H1 (cell line): ENCODE data around the gene TOMM22. TPM values are rescaled to one million over a fixed set of nuclear protein-coding genes. Genes with fewer than 3 reads are reported as not detected.
A peak's percentile ranks its signal among the peaks of the same experiment; 100 is the strongest.

Source experiments
- CTCF ChIA-PET: fragments of 300-600 bp; sonication (Branson Sonifier 250); formaldehyde crosslinking; loops from one replicate; lab custom pipeline; 2021; ENCODE audit not compliant: partially characterized antibody; lab: Charles Lee
- POLR2A ChIA-PET: fragments of 300-600 bp; sonication (Branson Sonifier 250); formaldehyde crosslinking; loops from one replicate; lab custom pipeline; 2021; ENCODE audit warnings: inconsistent platforms; ENCODE audit not compliant: partially characterized antibody; lab: Charles Lee
- DNase-seq, 2 experiments: peaks; one replicate each; pipeline versions ENCODE4 v3.0.0 to v3.0.0-alpha.2; 2010 to 2022; ENCODE audit warnings: low spot score in 2 of 2, low read depth in 1 of 2, mixed read lengths in 1 of 2
- FAIRE-seq: peaks from 2 replicates; lab custom pipeline; 2011; peaks lifted over from hg19 to GRCh38; lab: Jason Lieb, UNC
- H2AFZ ChIP-seq: 2 replicates; pipeline ENCODE4 v1.8.1; 2012; ENCODE audit warnings: low read length, inconsistent platforms
- H2AK5ac ChIP-seq: 2 replicates; pipeline ENCODE4 v1.6.1; 2013; ENCODE audit warnings: low read depth, low read length
- H2BK120ac ChIP-seq: replicated peaks from 2 replicates; pipeline ENCODE3; 2013; ENCODE audit warnings: low read depth, low read length, inconsistent platforms
- H2BK12ac ChIP-seq: 2 replicates; pipeline ENCODE4 v1.6.1; 2013; ENCODE audit warnings: low read depth, low read length
- H2BK15ac ChIP-seq: 2 replicates; pipeline ENCODE4 v1.6.1; 2013; ENCODE audit warnings: low read length
- H2BK20ac ChIP-seq: 2 replicates; pipeline ENCODE4 v1.6.1; 2013; ENCODE audit warnings: low read length
- H2BK5ac ChIP-seq: 2 replicates; pipeline ENCODE4 v1.6.1; 2013; ENCODE audit warnings: low read depth, low read length
- H3K14ac ChIP-seq: 2 replicates; pipeline ENCODE4 v1.6.1; 2013; ENCODE audit warnings: inconsistent platforms; ENCODE audit not compliant: insufficient read length
- H3K18ac ChIP-seq: 2 replicates; pipeline ENCODE4 v1.6.1; 2013; ENCODE audit warnings: low read length; ENCODE audit errors: extremely low read depth
- H3K23ac ChIP-seq: 2 replicates; pipeline ENCODE4 v1.6.1; 2013; ENCODE audit warnings: inconsistent platforms; ENCODE audit not compliant: insufficient read length
- H3K23me2 ChIP-seq: 2 replicates; pipeline ENCODE4 v1.6.1; 2013; ENCODE audit warnings: low read depth, low read length
- H3K27ac ChIP-seq: 2 replicates; pipeline ENCODE4 v1.6.1; 2011; ENCODE audit warnings: low read depth, low read length, inconsistent platforms
- H3K27me3 ChIP-seq, 4 experiments: replicated peaks in 1 of 4; 1 replicate in 1 of 4; 2 replicates in 3 of 4; pipeline versions ENCODE4 v1.6.1 to v1.8.1; 2011 to 2013; ENCODE audit warnings: low read length in 3 of 4, mild to moderate bottlenecking in 3 of 4, inconsistent platforms in 2 of 4, mixed read lengths in 2 of 4, moderate library complexity in 1 of 4; ENCODE audit not compliant: control insufficient read depth in 3 of 4, insufficient read depth in 3 of 4; ENCODE audit errors: extremely low read depth in 1 of 4
- H3K36me3 ChIP-seq, 4 experiments: 2 replicates each; pipeline versions ENCODE4 v1.6.1 to v1.8.1; 2011 to 2013; ENCODE audit warnings: mild to moderate bottlenecking in 4 of 4, low read length in 3 of 4, moderate library complexity in 2 of 4, control low read depth in 1 of 4, inconsistent platforms in 1 of 4; ENCODE audit not compliant: insufficient read depth in 4 of 4, control insufficient read depth in 2 of 4
- H3K4ac ChIP-seq: replicated peaks from 2 replicates; pipeline ENCODE3; 2013; ENCODE audit warnings: low read length, low read depth, mixed read lengths, inconsistent platforms; ENCODE audit not compliant: insufficient read length
- H3K4me1 ChIP-seq, 4 experiments: replicated peaks in 1 of 4; 1 replicate in 1 of 4; 2 replicates in 3 of 4; pipeline versions ENCODE4 v1.6.1 to v1.8.1; 2011 to 2013; ENCODE audit warnings: low read length in 3 of 4, inconsistent platforms in 2 of 4, mixed read lengths in 1 of 4; ENCODE audit not compliant: insufficient read depth in 4 of 4, control insufficient read depth in 3 of 4
- H3K4me2 ChIP-seq, 2 experiments: 2 replicates each; pipeline versions ENCODE4 v1.6.1 to v1.8.1; 2011 to 2013; ENCODE audit warnings: low read depth in 2 of 2, low read length in 2 of 2, control low read depth in 1 of 2, inconsistent platforms in 1 of 2, mild to moderate bottlenecking in 1 of 2; ENCODE audit not compliant: insufficient read depth in 1 of 2
- H3K4me3 ChIP-seq, 4 experiments: fragments of 200-600, 300-600 bp in 1 of 4; sonication (generic), shearing (Covaris generic), sonication (Bioruptor Twin) in 1 of 4; 2 replicates each; pipeline versions ENCODE4 v1.5.1 to v1.8.1; 2011 to 2016; ENCODE audit warnings: low read length in 4 of 4, low read depth in 3 of 4, control low read depth in 2 of 4, inconsistent platforms in 2 of 4, mild to moderate bottlenecking in 2 of 4, mixed read lengths in 1 of 4, moderate library complexity in 1 of 4; ENCODE audit not compliant: insufficient read depth in 2 of 4; ENCODE audit errors: extremely low read depth in 1 of 4
- H3K56ac ChIP-seq: replicated peaks from 2 replicates; pipeline ENCODE3; 2013; ENCODE audit warnings: low read depth, mild to moderate bottlenecking, mixed read lengths, low read length, inconsistent platforms; ENCODE audit not compliant: insufficient read length
- H3K79me1 ChIP-seq: 2 replicates; pipeline ENCODE4 v1.6.1; 2013; ENCODE audit warnings: low read depth, low read length, control low read depth
- H3K79me2 ChIP-seq, 2 experiments: 2 replicates each; pipeline versions ENCODE4 v1.6.1 to v1.8.1; 2012 to 2013; ENCODE audit warnings: low read length in 2 of 2, mild to moderate bottlenecking in 2 of 2, inconsistent platforms in 1 of 2; ENCODE audit not compliant: insufficient read depth in 2 of 2, control insufficient read depth in 1 of 2
- H3K9ac ChIP-seq, 4 experiments: replicated peaks in 1 of 4; 1 replicate in 1 of 4; 2 replicates in 3 of 4; pipeline versions ENCODE4 v1.6.1 to v1.8.1; 2011 to 2013; ENCODE audit warnings: low read depth in 3 of 4, low read length in 3 of 4, control low read depth in 2 of 4, mild to moderate bottlenecking in 2 of 4, moderate library complexity in 2 of 4, inconsistent platforms in 1 of 4; ENCODE audit errors: extremely low read depth in 1 of 4
- H3K9me3 ChIP-seq, 2 experiments: 2 replicates each; pipeline versions ENCODE4 v1.6.1 to v1.8.1; 2012 to 2013; ENCODE audit warnings: mild to moderate bottlenecking in 2 of 2, moderate library complexity in 2 of 2, control low read depth in 1 of 2, inconsistent platforms in 1 of 2, low read depth in 1 of 2, low read length in 1 of 2, mixed read lengths in 1 of 2; ENCODE audit not compliant: insufficient read depth in 2 of 2
- H4K20me1 ChIP-seq, 2 experiments: replicated peaks in 1 of 2; 2 replicates each; pipeline versions ENCODE3 to v1.8.1; 2011 to 2013; ENCODE audit warnings: inconsistent platforms in 2 of 2, low read length in 2 of 2, mild to moderate bottlenecking in 1 of 2; ENCODE audit not compliant: insufficient read depth in 2 of 2, control insufficient read depth in 1 of 2
- H4K5ac ChIP-seq: 2 replicates; pipeline ENCODE4 v1.6.1; 2013; ENCODE audit warnings: low read length, low read depth, mixed read lengths, inconsistent platforms; ENCODE audit not compliant: insufficient read length
- H4K8ac ChIP-seq: 2 replicates; pipeline ENCODE4 v1.8.0; 2013; ENCODE audit warnings: mild to moderate bottlenecking, moderate library complexity, low read length, inconsistent platforms; ENCODE audit not compliant: insufficient read depth; ENCODE audit errors: extremely low read depth
- H4K91ac ChIP-seq: replicated peaks from 2 replicates; pipeline ENCODE3; 2013; ENCODE audit warnings: low read length, mixed read lengths, inconsistent platforms; ENCODE audit not compliant: insufficient read length
- BCL11A ChIP-seq, 2 experiments: IDR thresholded peaks; one replicate each; pipeline ENCODE4 v1.6.1; 2011; ENCODE audit warnings: low read depth in 2 of 2, low read length in 2 of 2, mild to moderate bottlenecking in 2 of 2
- GABPA ChIP-seq: IDR thresholded peaks from 2 replicates; pipeline ENCODE4 v1.6.1; 2011; ENCODE audit warnings: mild to moderate bottlenecking, low read length, moderate library complexity, borderline replicate concordance; ENCODE audit not compliant: insufficient read depth
- JUN ChIP-seq: IDR thresholded peaks from 2 replicates; pipeline ENCODE4 v1.6.1; 2011; ENCODE audit warnings: low read depth, mild to moderate bottlenecking, improper control_type of control experiment, low read length
- MAFK ChIP-seq: IDR thresholded peaks from 2 replicates; pipeline ENCODE4 v1.6.1; 2012; ENCODE audit warnings: low read depth, mild to moderate bottlenecking, improper control_type of control experiment, low read length
- RAD21 ChIP-seq, 2 experiments: IDR thresholded peaks in 1 of 2; conservative IDR thresholded peaks in 1 of 2; 2 replicates each; pipeline ENCODE4 v1.6.1; 2011; ENCODE audit warnings: low read depth in 2 of 2, low read length in 2 of 2, improper control_type of control experiment in 1 of 2, inconsistent platforms in 1 of 2, mild to moderate bottlenecking in 1 of 2, moderate library complexity in 1 of 2
- RBBP5 ChIP-seq: IDR thresholded peaks from 2 replicates; pipeline ENCODE4 v1.7.1; 2012; ENCODE audit warnings: low read depth, mild to moderate bottlenecking, inconsistent platforms, low read length, moderate library complexity, borderline replicate concordance
- RFX5 ChIP-seq: IDR thresholded peaks from 2 replicates; pipeline ENCODE4 v1.6.1; 2011; ENCODE audit warnings: low read depth, low read length, improper control_type of control experiment, borderline replicate concordance
- RXRA ChIP-seq: IDR thresholded peaks from 2 replicates; pipeline ENCODE4 v1.6.1; 2011; ENCODE audit warnings: low read depth, mild to moderate bottlenecking, low read length, moderate library complexity; ENCODE audit not compliant: insufficient read depth
- SRF ChIP-seq: IDR thresholded peaks from 2 replicates; pipeline ENCODE4 v1.6.1; 2011; ENCODE audit warnings: mild to moderate bottlenecking, low read depth, low read length, moderate library complexity
- TAF7 ChIP-seq: optimal IDR thresholded peaks from 2 replicates; pipeline ENCODE3; 2011; ENCODE audit warnings: low read depth, mild to moderate bottlenecking, inconsistent platforms, low read length, moderate library complexity, borderline replicate concordance
- TEAD4 ChIP-seq: IDR thresholded peaks from 2 replicates; pipeline ENCODE4 v1.6.1; 2012; ENCODE audit warnings: low read depth, low read length, inconsistent platforms, mixed read lengths
- USF2 ChIP-seq: IDR thresholded peaks from 2 replicates; pipeline ENCODE4 v1.6.1; 2011; ENCODE audit warnings: low read length, improper control_type of control experiment
- WGBS, 2 experiments: shearing (Covaris generic) in 1 of 2; methylation state at CpG; one replicate each; pipeline versions ENCODE4 v1.1.6 to v1.1.7; 2013 to 2015; ENCODE audit warnings: low lambda C conversion rate in 2 of 2, mixed read lengths in 2 of 2, inconsistent platforms in 1 of 2, low coverage in 1 of 2, missing lambda C conversion rate in 1 of 2; ENCODE audit not compliant: insufficient replicate concordance in 2 of 2, insufficient coverage in 1 of 2, insufficient read length in 1 of 2; ENCODE audit errors: extremely low coverage in 1 of 2, missing lambda C conversion rate in 1 of 2; 5-methylcytosine and 5-hydroxymethylcytosine counted together
- polyA plus RNA-seq, 7 experiments: library from polyadenylated mRNA; depleted of rRNA in 3 of 7; stranded (reverse) in 5 of 7; unstranded in 2 of 7; fragments of >200 nt in 5 of 7; fragments of 200-250 nt in 2 of 7; gene quantifications; 1 replicate in 5 of 7; 2 replicates in 1 of 7; 4 replicates in 1 of 7; pipeline versions ENCODE4 v1.2.1 to v1.2.3, GENCODE V29; 2011 to 2013; ENCODE audit warnings: missing spikeins in 2 of 7, mixed read lengths in 2 of 7
- total RNA-seq: library from RNA; stranded (reverse); fragmentation: NEBNext Ultra II Directional; extraction: Animal tissue kit (Norgen Biotek cat#: 25700); gene quantifications from 2 replicates; pipeline ENCODE4 v1.2.1, GENCODE V29; 2021

Gene TOMM22
- total and polyA plus RNA-seq, 2 of the 8 experiments (the other 6 are each of a cell fraction or from before 2014, with no cell fraction given): 84.0 to 125 TPM

- no peak overlapping the region for H3K14ac ChIP-seq
- no peak overlapping the region for H3K9ac ChIP-seq
- no peak overlapping the region for H2BK120ac ChIP-seq
- no peak overlapping the region for H2AK5ac ChIP-seq
- no peak overlapping the region for H3K4me2 ChIP-seq
- H4K91ac ChIP-seq: peak overlapping the region; percentile 66
- TF ChIP-seq RFX5: no peak
- no peak for TF ChIP-seq USF2
- TF ChIP-seq RXRA: no peak
- no peak for TF ChIP-seq BCL11A (IDR thresholded peaks at IDR 0.05; ENCODE audit: low read depth in 2 of 2, low read length in 2 of 2)
- TF ChIP-seq GABPA: no peak
- TF ChIP-seq TEAD4: no peak
- no peak for TF ChIP-seq TAF7
- TF ChIP-seq MAFK: no peak
- TF ChIP-seq SRF: no peak
- TF ChIP-seq JUN: no peak
- TF ChIP-seq RBBP5: no peak
- TF ChIP-seq RAD21 (IDR thresholded peaks at IDR 0.05 in 1 of 2, conservative IDR thresholded peaks at IDR 0.05 in 1 of 2; ENCODE audit: low read depth in 2 of 2, low read length in 2 of 2): no peak
- H2AFZ ChIP-seq: no peak overlapping the region
- peak overlapping the region; percentile 15; the same call in 1 of the 2 replicates for H3K27ac ChIP-seq
- H4K20me1 ChIP-seq: peaks cover 3 to 26% of the 10 kb centered on the region in 2 experiments
- POLR2A ChIA-PET: interaction anchor here (1.5 to 5.1 kb wide), 4 partner anchors 10 to 34 kb away, joined by 6 to 39 read pairs (median 7); partner anchors contain the start of genes GTPBP1 and TOMM22
- no peak overlapping the region for H3K4ac ChIP-seq
- FAIRE-seq (no peak), DNase-seq (no peak)
- H4K8ac ChIP-seq: no peak overlapping the region
- H3K18ac ChIP-seq: no peak overlapping the region
- no peaks in the 10 kb centered on the region for H3K27me3 ChIP-seq
- H2BK20ac ChIP-seq: no peak overlapping the region
- no peaks in the 10 kb centered on the region for H3K9me3 ChIP-seq
- CTCF ChIA-PET: interaction anchor here (3.2 to 10.8 kb wide), 3 partner anchors 9 to 18 kb away, joined by 26 to 116 read pairs (median 26); no protein-coding TSS in a partner anchor
- WGBS, 2 experiments: 87% methylated on average over 9 of the region's 9 CpGs; no CpG with 5 or more reads in 1 of the 2 experiments
- peaks cover 3 to 41% of the 10 kb centered on the region in 2 experiments for H3K79me2 ChIP-seq
- 0 out of 2 replicates have a peak overlapping the region, but pooled peaks have one; percentile 6 for H2BK12ac ChIP-seq
- H3K79me1 ChIP-seq: peaks cover 20% of the 10 kb centered on the region
- H3K56ac ChIP-seq: no peak overlapping the region
- H3K4me3 ChIP-seq: no peak overlapping the region
- H3K23ac ChIP-seq: no peak overlapping the region
- peak overlapping the region; percentile 32 for H4K5ac ChIP-seq
- peak overlapping the region; percentile 73 for H2BK5ac ChIP-seq
- no peak overlapping the region for H2BK15ac ChIP-seq
- peaks cover 4 to 45% (median 21%) of the 10 kb centered on the region in 4 experiments; a peak in 6 of 8 replicates for H3K36me3 ChIP-seq
- H3K23me2 ChIP-seq: no peaks in the 10 kb centered on the region
- H3K4me1 ChIP-seq: peaks cover 4 to 10% (median 6%) of the 10 kb centered on the region in 4 experiments
Observed at GRCh38 chr22:38716826-38717225, 35.1 kb downstream of the TOMM22 start.
